H7 (cell line): ENCODE results near the gene FBXO10. TPM values are rescaled to one million over a fixed set of nuclear protein-coding genes. Genes with fewer than 3 reads are reported as not detected.
A peak's percentile ranks its signal among the peaks of the same experiment; 100 is the strongest.
"Not testable (repeated sequence)": the region's sequence is repeated elsewhere in the genome, so short reads cannot be mapped to it uniquely, and the experiment has no call there.

Source experiments
- DNase-seq: peaks from one replicate; pipeline ENCODE4 v3.0.0; 2012
- H3K27me3 ChIP-seq: 2 replicates; pipeline ENCODE4 v1.6.0; 2011; ENCODE audit warnings: mild to moderate bottlenecking, low read length; ENCODE audit not compliant: control insufficient read depth, insufficient read depth
- H3K36me3 ChIP-seq: replicated peaks from 2 replicates; pipeline ENCODE4 v1.5.1; 2011; ENCODE audit warnings: low read length; ENCODE audit not compliant: control insufficient read depth, insufficient read depth
- H3K4me3 ChIP-seq: 2 replicates; pipeline ENCODE4 v1.5.1; 2011; ENCODE audit warnings: low read depth, mild to moderate bottlenecking, control low read depth, low read length, moderate library complexity; ENCODE audit not compliant: insufficient read depth
- total RNA-seq: library from RNA; depleted of rRNA; stranded (reverse); fragments of >200 nt; shearing (Covaris generic); gene quantifications from 2 replicates; pipeline ENCODE4 v1.2.3, GENCODE V29; 2014

The FBXO10 gene
- total RNA-seq, 1 experiment from 2014 or later = 17.4 TPM

DNA sequence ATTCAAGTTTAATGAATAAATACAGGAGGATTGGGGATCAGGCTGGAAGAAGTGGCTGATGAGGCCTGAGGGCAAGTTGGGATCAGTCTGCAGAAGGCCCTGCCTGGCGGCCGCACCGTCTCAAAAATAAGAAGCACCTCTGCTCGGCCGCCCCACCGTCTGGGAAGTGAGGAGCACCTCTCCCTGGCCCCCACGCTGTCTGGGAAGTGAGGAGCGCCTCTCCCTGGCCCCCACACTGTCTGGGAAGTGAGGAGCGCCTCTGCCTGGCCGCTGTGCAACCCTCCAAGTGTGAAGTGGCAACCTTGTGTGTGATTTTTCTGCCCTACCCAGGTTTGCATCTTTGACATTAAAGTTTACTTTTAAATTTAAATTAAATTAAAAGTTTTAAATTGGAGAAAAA lies 55.1 kb downstream of the FBXO10 start:
- H3K27me3 ChIP-seq = no peaks in the 10 kb centered on the region
- DNase-seq = no peak
- no peak overlapping the region for H3K4me3 ChIP-seq
- H3K36me3 ChIP-seq = peaks cover 4% of the 10 kb centered on the region; the same call in 1 of the 2 replicates

DNA sequence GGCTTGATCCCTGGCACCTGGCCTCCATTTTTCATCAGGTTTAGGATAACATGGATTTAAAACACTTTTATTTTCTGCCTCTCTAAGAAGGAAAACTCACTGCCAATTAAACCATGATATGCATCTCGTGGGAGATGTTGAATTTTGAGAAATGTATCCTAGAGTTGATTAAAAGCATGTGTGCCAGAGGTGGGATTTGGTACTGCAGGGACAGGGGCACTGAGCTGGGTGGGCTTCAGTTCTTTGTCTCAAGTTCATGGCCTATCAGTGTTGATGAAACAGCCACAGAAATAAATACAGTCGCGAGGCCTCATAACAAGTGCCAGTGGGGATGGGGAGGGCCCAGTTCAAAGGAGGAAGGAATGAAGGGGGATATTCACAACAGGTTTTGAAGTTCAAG lies 55.5 kb downstream of the FBXO10 start:
- peaks cover 4% of the 10 kb centered on the region; the same call in 1 of the 2 replicates for H3K36me3 ChIP-seq
- H3K27me3 ChIP-seq = no peaks in the 10 kb centered on the region
- H3K4me3 ChIP-seq = no peak overlapping the region
- no peak for DNase-seq

DNA sequence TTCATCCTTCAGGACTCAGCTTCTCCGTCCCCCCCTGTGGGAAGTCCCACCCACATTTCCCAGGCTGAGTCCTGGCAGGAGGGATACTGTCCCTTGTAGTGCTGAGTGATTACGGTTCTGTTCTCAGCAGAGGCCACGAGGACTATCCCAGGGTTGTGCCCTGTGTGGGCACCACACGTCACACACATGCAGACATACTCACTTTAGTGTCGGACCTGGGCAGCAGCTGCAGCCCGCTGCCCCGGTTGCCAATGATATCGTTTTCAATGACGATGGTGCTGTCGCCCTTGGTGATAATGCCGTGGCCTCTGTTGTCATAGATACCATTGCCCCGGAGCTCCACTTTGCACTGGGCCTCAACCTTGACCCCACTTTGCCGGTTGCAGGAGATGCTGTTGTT lies 58.3 kb downstream of the FBXO10 start:
- H3K36me3 ChIP-seq = peaks cover 3% of the 10 kb centered on the region; the same call in 1 of the 2 replicates

DNA sequence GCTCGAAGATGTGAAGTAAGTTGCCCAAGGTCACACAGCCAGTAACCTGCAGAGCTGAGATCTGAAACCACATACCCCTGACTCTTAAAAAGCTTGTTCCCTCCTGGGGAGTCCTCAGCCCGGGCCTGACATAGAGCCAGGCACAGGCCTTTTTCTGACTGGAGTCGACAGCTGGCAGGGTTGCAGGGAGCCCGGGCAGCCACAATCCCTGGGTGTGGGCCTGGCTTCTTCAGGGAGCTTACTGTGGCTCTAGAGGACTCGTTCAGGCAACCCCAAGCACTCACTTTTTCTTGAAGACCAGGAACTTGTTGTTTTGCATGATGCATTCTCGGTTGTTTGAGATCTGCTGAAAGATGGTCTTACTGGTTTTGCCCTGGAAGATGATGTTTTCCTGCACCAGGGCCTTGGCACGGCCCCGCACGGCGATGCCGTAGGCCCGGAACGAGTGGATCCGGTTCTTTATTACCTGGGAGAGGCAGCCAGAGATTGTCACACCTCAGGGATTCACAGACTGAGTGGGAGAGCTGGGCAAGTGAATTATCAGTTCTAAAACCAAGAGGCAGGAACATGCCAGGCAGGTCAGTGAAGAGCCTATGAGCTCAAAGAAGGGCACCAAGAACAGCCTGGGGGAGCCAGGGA lies 60.4 kb downstream of the FBXO10 start:
- Histone ChIP-seq H3K4me3 (no peak overlapping the region), H3K36me3 (no peaks in the 10 kb centered on the region), H3K27me3 (no peaks in the 10 kb centered on the region)
- no peak for DNase-seq

More for the DNA sequence above, 58.3 kb downstream of the FBXO10 start:
- no peaks in the 10 kb centered on the region for H3K27me3 ChIP-seq
- H3K4me3 ChIP-seq = no peak overlapping the region
- DNase-seq = no peak

DNA sequence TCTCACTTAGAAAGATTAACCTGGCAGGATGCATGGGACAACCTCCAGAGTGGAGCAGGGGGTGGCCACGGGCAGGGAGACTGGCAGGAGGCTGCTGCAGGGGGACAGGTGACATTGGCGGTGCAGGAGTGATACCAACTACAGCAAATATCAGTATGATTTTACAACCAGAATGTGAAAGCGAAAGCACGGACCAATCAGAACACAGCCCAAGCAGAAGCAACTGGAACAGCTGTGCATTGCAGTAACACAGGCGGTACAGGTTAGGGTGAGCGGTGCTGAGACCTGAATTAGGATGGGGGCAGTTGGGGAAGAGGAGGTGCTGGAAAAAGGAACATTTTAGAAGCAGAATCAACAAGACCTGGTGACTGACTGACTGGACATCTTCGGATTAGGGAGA lies 61.2 kb downstream of the FBXO10 start:
- Histone ChIP-seq H3K27me3 (no peaks in the 10 kb centered on the region), H3K36me3 (no peaks in the 10 kb centered on the region), H3K4me3 (no peak overlapping the region)
- no peak for DNase-seq

DNA sequence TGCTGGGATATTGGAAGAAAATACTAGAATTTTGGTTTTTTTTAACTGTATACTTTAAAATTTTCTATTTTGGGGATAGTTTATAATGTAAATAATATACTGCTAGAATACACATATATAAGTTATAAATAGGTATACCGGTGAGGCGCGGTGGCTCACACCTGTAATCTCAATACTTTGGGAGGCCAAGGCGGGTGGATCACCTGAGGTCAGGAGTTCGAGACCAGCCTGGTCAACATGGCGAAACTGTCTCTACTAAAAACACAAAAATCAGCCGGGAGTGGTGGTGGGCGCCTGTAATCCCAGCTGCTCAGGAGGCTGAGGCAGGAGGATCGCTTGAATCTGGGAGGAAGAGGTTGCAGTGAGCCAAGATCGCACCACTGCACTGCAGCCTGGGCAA lies 61.8 kb downstream of the FBXO10 start:
- DNase-seq = not testable (repeated sequence)

DNA sequence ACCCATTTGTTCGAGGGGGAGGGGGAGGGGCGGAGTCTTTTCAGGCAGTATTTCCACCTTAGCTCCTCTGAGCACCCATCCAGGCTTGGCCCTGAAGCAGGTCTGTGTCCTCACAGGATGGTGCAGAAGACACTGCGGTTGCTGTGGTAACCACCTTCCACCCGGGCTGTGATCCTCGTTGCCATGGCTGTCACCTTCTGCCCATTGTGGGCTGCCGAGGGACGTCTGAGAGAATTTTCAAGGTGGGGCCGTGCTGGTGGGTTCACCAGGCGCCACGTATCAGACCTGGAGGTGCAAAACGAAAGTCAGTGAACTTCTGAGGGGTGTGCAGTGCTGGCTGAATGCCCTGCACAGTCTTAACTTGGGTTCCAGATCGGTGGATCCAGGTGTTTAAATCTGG lies 63.7 kb downstream of the FBXO10 start:
- Histone ChIP-seq H3K4me3 (no peak overlapping the region), H3K36me3 (peaks cover 3% of the 10 kb centered on the region), H3K27me3 (no peaks in the 10 kb centered on the region)
- peak; percentile 22 for DNase-seq

More for the DNA sequence above, 61.8 kb downstream of the FBXO10 start:
- H3K4me3 ChIP-seq, H3K36me3 ChIP-seq, H3K27me3 ChIP-seq: not testable (repeated sequence)

DNA sequence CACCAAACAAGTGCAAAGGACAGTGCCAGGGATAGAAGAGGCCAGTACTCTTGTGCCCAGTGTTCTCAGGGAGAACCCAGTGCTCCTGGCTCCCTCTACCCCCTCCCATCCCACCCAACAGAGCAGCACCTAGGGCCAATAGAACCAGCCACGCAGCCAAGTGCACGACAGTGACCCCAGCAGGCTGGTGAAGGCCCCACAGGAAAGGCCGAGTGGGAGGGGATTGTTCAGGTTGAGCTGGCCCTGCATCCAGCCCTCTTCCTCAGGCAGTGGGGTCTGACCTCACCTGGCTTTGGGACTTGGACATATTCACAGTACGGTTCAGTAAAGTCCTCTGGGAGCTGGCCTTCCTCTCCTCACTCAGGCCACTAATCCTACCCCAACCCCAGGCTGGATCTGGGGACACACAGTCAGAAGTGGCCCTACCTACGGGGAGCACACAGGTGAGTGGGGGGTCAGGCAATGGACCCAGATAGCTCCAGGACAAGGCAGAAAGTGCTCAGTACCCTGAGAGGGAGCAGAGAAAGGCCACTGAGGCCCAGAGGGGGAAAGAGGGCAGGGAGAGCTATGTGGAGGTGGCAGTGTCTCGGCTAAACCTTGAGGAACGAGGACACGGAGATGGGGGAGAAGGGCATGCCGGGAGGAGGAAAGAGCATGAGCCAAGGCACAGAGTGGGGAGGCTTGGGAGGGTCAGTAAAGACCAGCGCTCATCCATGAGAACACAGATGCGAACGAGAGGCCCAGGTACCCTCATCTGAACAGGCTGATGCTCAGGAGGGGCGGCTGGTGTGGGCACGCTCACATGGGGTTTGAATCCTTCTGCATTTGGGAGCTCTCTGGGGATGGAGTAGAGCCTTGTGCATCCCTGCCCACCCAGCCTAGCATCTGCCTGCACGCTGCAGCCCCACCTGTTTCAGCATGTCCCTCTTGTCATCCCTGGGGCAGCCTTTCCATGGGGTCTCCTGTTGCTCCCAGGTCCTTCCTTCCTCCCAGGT lies 64.9 kb downstream of the FBXO10 start:
- Histone ChIP-seq H3K27me3 (no peaks in the 10 kb centered on the region), H3K36me3 (peaks cover 3% of the 10 kb centered on the region), H3K4me3 (no peak overlapping the region)
- DNase-seq = peak; percentile 84

DNA sequence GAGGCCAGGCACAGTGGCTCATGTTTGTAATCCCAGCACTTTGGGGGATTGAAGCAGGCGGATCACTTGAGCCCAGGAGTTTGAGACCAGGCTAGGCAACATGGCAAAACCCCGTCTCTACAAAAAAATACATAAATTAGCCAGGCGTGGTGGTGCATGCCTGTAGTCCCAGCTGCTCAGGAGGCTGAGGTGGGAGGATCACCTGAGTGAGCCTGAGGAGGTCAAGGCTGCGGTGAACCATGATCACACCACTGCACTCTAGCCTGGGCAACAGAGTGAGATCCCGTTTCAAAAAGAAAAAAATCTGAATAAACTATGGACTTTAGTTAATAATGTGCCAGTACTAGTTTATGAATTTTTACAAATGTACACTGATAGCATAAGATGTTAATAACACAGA lies 66.1 kb downstream of the FBXO10 start:
- H3K36me3 ChIP-seq, DNase-seq, H3K4me3 ChIP-seq, H3K27me3 ChIP-seq: not testable (repeated sequence)

DNA sequence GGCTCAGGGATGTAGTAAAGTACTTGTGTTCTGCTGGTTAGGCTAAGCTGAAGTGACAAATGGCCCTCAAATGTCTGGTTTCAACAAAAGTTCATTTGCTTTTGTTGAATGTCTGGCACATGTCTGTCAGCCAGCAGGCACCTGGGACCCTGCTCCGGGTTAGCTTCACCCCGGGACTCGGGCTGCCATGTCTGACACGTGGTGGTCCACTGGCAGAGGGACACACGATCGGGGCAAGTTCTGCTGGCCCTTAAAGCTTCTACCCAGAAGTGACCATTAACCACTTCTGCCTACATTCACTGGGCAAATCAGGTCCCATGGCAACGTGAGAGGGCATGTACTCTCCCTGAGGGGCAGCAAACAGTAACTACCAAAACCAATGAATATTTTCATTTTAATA lies 66.6 kb downstream of the FBXO10 start:
- peak; percentile 2 for DNase-seq
- Histone ChIP-seq H3K36me3 (peaks cover 3% of the 10 kb centered on the region), H3K27me3 (no peaks in the 10 kb centered on the region), H3K4me3 (no peak overlapping the region)

DNA sequence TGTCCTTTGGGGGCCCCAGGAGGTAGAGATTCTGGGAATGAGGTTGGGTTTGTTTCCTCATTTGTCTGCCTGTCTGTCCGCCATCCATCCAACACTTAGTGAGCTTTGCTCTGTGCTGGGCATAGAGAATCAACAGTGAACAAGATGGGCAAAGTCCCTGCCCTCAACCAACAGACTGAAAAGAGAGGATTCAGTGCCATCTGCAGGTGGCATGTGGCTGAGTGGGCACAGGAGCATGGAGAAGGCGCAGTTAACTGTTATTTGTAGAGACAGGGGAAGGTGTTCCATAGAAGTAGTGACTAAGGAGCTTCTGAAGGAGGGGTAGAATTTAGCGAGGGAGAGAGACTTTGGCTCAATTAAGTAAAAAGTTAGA lies 67.4 kb downstream of the FBXO10 start:
- DNase-seq = no peak
- peaks cover 5% of the 10 kb centered on the region for H3K36me3 ChIP-seq

DNA sequence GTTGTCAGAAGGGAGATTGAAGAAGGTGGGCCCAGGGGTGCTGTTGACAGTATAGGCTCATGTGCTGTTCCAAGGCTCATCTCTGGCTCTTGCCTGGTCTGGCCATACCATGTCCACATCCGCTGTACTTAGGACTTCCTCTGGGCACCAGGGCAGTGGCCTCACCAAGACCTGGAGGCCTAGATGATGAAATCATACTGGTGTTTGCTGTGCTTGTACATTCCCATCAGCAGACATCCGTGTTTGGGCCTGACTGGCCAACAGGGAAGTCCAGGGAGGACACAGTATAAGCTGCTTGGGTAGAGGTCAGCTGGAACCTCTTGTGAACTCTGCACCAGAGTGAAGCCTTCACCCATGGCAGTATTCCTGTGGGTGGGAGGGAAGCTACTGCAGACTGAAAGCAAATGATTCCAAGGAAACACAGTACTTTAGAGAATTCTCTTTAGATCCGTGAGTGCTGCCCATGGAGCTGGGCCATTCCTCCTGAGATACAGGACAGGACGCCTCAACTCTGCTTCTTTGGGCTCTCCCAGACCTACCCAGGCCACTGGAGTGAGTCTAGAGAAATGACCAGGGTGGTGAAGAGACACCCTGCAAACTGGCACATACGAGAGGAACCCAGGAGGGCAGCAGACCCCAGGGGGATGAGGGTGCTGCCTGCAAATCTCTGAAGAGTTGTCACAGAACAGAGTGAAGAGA lies 67.9 kb downstream of the FBXO10 start:
- peaks cover 7% of the 10 kb centered on the region for H3K36me3 ChIP-seq
- no peaks in the 10 kb centered on the region for H3K27me3 ChIP-seq
- no peak overlapping the region for H3K4me3 ChIP-seq
- DNase-seq = peak; percentile 5

More for the DNA sequence above, 67.4 kb downstream of the FBXO10 start:
- no peaks in the 10 kb centered on the region for H3K27me3 ChIP-seq
- H3K4me3 ChIP-seq = no peak overlapping the region

DNA sequence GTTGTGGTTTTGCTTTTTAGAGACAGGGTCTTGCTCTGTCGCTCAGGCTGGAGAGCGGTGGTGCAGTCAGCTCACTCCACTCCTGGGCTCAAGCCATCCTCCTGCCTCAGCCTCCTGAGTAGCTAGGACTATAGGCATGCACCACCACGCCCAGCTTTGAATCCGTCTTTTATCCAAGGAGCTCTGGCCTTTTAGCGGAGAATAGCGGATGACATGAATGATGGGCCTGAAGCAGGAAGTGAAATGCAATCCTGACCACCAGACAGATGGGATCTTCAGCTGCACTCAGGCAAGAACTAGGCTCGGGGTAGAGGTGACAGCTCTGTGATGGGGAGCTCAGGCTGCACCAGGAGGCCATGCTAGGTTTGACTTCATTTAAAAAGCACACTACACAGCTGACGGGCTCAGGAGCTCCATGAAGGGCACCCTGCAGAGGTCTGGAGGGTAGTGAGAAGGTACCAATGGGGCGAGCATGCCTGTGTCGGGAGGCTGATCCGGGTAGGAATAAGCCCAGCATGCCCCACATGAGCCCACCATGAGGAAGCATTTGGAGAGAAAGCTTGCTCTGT lies 68.5 kb downstream of the FBXO10 start:
- DNase-seq = no peak
- H3K36me3 ChIP-seq = peaks cover 11% of the 10 kb centered on the region
- H3K4me3 ChIP-seq = no peak overlapping the region
- no peaks in the 10 kb centered on the region for H3K27me3 ChIP-seq

DNA sequence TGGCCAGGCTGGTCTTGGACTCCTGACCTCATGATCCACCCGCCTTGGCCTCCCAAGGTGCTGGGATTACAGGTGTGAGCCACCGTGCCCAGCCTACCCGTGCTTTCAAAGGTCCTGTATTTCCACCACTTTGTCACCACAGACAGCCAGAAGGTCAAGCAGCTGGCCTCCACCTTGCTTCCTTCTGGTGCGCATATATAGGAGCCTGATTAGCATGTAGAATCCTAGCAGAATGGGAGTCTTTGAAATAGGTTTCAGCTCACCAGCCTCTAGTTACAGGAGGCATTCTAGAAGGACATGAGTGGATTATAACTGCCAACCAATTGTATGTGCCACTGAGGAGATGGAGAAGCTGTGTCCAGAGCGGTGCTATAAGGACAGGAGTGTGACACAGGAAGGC lies 71.6 kb downstream of the FBXO10 start:
- DNase-seq = no peak
- Histone ChIP-seq H3K36me3 (peaks cover 27% of the 10 kb centered on the region), H3K27me3 (no peaks in the 10 kb centered on the region)

More for the DNA sequence above, 71.6 kb downstream of the FBXO10 start:
- H3K4me3 ChIP-seq = no peak overlapping the region
